ENCODE results near the gene USP48.
"Not testable (repeated sequence)": the region's sequence is repeated elsewhere in the genome, so short reads cannot be mapped to it uniquely, and the experiment has no call there.

Gene USP48

DNA sequence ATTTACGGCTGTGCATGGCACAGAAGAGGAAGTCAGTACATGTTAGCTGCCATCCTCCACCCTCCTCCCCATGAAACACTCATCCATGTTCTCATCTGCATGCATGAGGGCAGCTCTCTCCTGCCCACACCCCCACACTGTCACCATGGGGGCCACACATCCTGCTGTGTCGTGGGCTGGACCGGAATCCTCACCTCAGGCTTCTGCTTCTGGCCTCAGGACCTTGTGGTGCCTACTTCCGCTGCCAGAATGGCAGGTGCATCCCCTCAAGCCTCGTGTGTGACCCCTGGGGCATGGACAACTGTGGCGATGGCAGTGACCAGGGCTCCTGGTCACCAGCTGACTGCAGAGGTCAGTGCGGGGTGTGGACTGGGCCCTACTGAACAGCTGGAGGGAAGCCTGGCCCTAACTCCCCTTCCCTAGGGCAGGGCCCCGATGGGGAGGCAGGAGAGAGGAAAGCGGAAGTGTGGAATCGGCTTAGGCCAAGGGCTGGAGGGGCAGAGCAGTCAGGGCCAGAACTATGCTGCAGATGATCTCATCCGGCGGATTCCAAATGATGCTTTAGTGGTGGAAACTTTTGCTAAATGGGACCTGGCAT lies 32.9 kb upstream of the USP48 start:
- DNase-seq (ENCODE audit: low read depth): no peak

DNA sequence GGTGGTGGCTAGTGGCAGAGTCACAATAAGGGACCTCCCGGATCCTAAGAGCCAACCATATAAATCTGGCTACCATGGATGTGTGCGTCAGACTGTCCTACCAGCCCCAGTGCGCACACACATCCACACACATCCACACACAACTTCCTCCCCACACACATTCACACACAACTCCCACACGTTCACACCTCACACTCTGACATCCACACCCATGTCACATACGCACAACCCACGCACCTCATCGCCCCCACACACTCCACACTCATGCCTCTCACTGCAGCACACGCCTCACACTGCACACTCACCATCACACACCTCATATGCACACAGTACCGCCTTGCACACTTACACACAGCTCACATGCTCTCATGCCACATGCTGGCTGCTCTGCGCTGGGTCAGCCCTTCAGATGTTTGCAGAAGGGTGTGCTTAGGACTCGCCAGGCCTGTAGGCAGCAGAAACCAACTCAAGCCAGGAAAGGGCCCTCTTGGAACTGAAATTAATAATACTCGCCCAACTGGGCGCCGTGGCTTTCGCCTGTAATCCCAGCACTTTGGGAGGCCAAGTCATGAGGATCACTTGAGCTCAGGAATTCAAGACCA lies 32.1 kb upstream of the USP48 start:
- no peak for DNase-seq (ENCODE audit: low read depth)

DNA sequence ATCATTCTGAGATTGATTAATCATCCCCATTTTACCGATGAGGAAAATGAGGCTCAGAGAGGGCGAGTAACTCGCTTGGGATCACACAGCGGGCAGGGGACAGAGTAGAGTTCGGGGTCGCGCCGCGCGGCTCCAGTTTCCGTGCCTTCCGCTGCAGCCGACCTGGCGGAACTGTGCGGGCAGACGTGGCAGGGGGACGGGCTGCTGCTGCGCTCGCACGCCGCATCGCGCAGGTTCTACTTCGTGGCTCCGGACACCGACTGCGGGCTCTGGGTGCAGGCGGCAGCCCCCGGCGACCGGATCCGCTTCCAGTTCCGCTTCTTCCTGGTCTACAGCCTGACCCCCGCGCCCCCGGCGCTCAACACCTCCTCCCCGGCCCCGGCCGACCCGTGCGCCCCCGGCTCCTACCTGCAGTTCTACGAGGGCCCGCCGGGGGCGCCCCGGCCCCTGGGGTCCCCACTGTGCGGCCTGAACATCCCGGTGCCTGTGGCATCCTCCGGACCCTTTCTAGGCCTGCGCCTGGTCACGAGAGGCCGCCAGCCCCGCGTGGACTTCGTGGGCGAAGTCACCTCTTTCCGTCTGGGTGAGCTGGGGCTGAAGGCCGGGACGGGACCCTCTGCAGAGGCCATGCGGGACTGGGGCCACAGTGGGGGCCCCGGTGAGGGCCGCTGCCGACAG lies 31.4 kb upstream of the USP48 start:
- DNase-seq (ENCODE audit: low read depth): no peak

DNA sequence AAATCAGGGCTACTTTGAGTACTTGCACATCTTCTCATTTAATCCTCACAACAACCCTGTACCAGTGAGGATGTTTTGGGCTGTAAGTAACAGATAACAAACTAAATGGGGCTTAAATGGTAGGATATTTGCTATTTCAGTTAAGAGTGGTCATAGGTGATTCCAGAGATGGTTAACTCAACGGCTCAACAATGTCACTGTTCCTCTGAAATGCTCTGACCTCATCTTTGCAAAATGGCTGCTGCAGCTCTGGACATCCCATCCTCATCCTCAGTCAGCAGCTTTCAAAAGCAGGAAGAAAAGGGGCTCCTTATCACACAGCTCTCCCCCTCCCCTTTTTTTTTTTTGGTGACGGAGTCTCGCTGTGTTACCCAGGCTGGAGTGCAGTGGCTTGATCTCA lies 30.6 kb upstream of the USP48 start:
- no peak for DNase-seq (ENCODE audit: low read depth)

GRCh38 chr1:21811875-21812305 lies 28.9 kb upstream of the USP48 start, which contains the start of gene LDLRAD2:
LDLRAD2 (plus strand) TSS chr1:21812265; CDS start chr1:21812452, 187 bp downstream.
- peak; percentile 21 for DNase-seq (ENCODE audit: low read depth)

- no peak for DNase-seq (ENCODE audit: low read depth)
These were observed 21.6 kb upstream of the USP48 start for GRCh38 chr1:21804536-21804935.

GRCh38 chr1:21801100-21801499 lies 18.2 kb upstream of the USP48 start:
- DNase-seq (ENCODE audit: low read depth): no peak

- DNase-seq (ENCODE audit: low read depth): no peak
These were observed 16.8 kb upstream of the USP48 start for GRCh38 chr1:21799730-21800129.

DNA sequence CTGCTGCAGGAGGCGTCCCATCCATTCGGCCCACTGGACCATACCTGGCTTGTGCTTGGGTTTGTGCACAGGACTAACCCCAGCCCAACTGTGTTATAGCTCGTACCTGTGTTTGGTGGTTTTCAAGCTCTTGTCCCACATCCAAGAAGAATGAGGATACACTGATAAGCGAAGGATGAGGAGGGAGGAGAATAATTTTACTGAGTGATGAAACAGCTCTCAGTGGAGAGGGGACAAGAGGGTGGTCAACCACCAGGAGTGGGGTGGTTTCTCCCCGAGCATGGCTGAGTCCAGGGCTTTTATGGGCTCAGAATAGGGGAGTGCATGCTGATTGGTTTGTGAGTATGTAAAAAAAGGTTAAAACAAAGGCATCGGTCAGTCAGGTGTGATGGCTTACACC lies 12.1 kb upstream of the USP48 start:
- no peak for DNase-seq (ENCODE audit: low read depth)

DNA sequence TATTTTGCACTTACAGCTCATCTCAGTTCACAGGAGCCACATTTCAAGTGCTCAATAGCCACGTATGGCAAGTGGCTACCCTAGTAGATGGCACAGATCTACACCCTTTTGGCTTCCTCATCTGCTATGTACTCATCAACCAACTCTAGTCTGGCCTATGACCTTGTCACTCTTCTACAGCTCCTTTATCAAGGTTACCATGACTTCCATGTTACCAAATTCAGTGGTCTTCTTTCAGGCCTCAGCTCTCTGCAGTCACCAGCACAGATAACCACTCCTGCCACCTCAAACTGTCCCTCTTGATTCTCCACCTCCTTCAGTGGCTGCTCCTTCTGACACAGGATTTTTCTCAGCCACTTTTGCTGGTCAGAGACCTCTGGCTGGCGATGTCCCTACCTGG lies 11.7 kb upstream of the USP48 start:
- DNase-seq (ENCODE audit: low read depth): no peak

GRCh38 chr1:21793104-21793503 lies 10.2 kb upstream of the USP48 start:
- no peak for DNase-seq (ENCODE audit: low read depth)

DNA sequence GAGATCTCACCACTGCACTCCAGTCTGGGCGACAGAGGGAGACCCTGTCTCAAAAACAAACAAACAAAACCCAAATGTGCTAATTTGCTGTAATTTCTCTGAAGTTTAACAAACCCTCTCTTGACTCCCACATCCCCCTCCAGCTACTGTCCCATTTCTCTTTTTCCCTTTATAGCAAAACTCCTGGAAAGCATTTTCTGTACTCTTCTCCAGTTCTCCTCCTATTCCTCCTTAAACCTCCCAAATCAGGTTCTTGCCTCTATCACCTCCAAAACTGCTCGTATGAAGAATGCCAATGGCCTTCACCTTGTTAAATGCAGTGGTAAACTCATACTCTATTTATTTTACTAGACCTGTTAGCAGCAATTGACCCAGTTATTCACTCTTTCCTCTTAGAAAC lies 3.7 kb upstream of the USP48 start:
- no peak for DNase-seq (ENCODE audit: low read depth)

DNA sequence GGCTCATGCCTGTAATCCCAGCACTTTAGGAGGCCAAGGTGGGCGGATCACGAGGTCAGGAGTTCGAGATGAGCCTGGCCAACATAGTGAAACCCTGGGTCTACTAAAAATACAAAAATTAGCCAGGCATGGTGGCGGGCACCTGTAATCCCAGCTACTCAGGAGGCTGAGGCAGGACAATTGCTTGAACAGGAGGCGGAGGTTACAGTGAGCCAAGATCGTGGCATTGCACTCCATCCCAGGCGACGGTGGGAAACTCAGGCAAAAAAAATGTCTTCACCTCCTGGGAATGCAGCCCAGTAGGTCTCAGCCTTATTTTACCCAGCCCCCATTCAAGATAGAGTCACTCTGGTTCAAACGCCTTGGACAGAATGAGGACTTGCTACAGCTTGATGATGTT lies 2.8 kb upstream of the USP48 start:
- not testable (repeated sequence) for DNase-seq (ENCODE audit: low read depth)

DNA sequence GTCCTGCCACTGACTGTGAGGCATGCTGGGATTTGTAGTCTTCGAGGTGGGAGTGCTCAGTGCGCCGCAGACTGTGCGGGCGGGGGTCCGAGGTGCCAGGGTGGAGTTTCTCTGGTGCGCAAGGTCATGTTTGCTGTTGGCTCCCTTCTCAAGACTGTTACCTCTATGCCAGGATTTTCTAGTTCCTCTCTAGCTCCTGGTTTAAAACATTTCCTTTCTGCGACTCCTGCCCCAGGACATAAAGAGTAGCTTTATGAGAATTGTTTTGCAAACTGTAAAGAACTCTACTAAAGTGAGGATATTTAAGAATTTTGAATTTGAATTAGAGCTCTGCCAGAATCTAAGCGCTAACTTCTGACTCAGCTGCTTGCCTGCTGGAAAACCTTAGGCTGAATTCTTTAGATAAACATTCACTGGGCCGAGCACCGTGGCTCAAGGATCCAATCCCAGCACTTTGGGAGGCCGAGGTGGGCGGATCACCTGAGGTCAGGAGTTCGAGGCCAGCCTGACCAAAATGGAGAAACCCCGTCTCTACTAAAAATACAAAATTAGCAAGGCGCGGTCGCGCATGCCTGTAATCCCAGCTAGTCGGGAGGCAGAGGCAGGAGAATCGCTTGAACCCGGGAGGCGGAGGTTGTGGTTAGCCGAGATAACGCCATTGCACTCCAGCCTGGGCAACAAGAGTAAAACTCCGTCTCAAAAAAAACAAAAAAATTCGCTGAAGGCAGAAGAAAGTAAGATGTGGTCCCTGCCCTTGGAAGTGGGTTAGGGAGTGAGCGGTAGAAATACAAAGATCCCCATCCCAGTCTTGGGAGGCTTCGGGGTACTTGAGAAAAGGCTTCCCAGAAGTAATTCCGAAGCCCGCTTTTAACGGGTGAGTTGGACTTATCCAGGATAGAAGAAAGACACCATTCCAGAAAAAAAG lies 992 bp upstream of the USP48 start:
- DNase-seq (ENCODE audit: low read depth): no peak

GRCh38 chr1:21782349-21782867 lies 541 bp downstream of the USP48 start:
- DNase-seq (ENCODE audit: low read depth): no peak

GRCh38 chr1:21781815-21782348 lies 1.1 kb downstream of the USP48 start:
- no peak for DNase-seq (ENCODE audit: low read depth)

DNA sequence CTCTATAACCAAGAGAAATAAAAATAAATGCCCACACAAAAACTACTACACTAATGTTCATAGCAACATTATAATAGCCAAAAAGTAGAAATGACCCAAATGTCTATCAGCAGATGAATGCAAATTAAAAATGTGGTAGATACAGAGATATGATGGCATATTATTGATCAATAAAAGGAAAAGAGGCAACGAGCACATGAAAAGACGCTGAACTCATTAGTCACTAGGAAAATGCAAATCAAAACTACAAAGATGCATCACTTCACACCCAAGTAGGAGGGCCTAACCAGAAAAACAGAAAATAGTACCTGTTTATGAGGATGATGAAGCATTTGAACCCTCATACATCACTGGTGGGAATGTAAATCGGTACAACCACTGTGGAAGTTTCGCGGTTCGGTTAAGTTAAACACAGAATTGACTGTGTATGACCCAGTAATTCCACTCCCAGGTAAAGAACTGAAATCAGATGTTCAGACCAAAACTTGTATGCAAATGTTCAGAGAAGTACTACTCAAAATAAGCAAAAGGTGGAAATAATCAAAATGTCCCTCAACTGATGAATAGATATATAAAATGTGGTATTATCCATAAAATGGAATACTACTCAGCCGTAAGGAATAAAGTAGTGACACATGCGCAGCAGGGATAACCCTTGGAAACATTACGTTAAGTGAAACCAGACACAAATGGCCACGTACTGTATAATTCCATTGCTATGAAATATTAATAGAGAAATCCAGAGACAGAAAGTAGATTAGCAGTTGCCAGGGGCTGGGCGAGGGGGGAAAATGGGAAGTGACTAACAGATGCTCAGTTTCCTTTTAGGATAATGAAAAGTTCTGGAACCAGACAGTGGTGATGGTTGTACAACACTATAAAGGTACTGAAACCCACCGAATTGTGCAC lies 3.1 kb downstream of the USP48 start:
- no peak for DNase-seq (ENCODE audit: low read depth)

DNA sequence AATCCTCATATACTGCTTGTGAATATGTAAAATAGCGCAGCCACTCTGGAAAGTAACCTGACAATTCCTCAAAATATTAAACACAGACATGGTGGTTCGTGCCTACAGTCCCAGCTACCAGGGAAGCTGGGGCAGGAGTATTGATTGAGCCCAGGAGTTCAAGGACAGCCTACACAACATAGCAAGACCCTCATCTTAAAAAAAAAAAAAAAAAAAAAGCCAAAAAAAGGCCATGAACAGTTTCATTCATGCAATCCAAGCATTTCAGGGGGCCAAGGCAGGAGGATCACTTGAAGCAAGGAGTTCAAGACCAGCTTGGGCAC lies 4.6 kb downstream of the USP48 start:
- DNase-seq (ENCODE audit: low read depth): no peak

- DNase-seq (ENCODE audit: low read depth): not testable (repeated sequence)
These were observed 6.0 kb downstream of the USP48 start for GRCh38 chr1:21776925-21777324.

- no peak for DNase-seq (ENCODE audit: low read depth)
These were observed 6.9 kb downstream of the USP48 start for GRCh38 chr1:21775985-21776562.

- no peak for DNase-seq (ENCODE audit: low read depth)
These were observed 7.4 kb downstream of the USP48 start for GRCh38 chr1:21775550-21775914.
